ENCODE results near the gene FLYWCH1. TPM values are rescaled to one million over a fixed set of nuclear protein-coding genes. Genes with fewer than 3 reads are reported as not detected.

FLYWCH1 gene
- total and polyA plus RNA-seq, 2 of the 8 experiments (the other 6 are each of a cell fraction or from before 2014, with no cell fraction given): 12.4 to 23.5 TPM

GRCh38 chr16:2992383-2993081, 80.8 kb downstream of the FLYWCH1 start (continued):
- no peak for TF ChIP-seq KDM1A (IDR thresholded peaks at IDR 0.05; ENCODE audit: borderline replicate concordance, low read length)
- no peak for TF ChIP-seq CTBP2 (IDR thresholded peaks at IDR 0.05; ENCODE audit: borderline replicate concordance, insufficient read depth, insufficient read length, low read length)
- no peak for TF ChIP-seq CHD1 (IDR thresholded peaks at IDR 0.05; ENCODE audit: low read depth, low read length)
- TF ChIP-seq BACH1 (IDR thresholded peaks at IDR 0.05; ENCODE audit: low read length): no peak
- TF ChIP-seq, protein P1, sequence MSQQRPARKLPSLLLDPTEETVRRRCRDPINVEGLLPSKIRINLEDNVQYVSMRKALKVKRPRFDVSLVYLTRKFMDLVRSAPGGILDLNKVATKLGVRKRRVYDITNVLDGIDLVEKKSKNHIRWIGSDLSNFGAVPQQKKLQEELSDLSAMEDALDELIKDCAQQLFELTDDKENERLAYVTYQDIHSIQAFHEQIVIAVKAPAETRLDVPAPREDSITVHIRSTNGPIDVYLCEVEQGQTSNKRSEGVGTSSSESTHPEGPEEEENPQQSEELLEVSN (IDR thresholded peaks at IDR 0.05): no peak
- TF ChIP-seq CTCF (IDR thresholded peaks at IDR 0.05; ENCODE audit: control extremely low read depth in 1 of 3, insufficient read depth in 1 of 3, low read depth in 1 of 3, low read length in 3 of 3): no peak
- TF ChIP-seq KDM5A (IDR thresholded peaks at IDR 0.05; ENCODE audit: low read length): no peak
- no peak for TF ChIP-seq EP300 (IDR thresholded peaks at IDR 0.05; ENCODE audit: borderline replicate concordance in 1 of 2, low read depth in 2 of 2, low read length in 2 of 2)

Data from H1 (cell line).